Stimulated activated CD4-positive, alpha-beta T cell treated with anti-CD3 and anti-CD28 coated beads, Interleukin-12 subunit alpha, Interleukin-12 subunit beta, amount 100 ng/mL, for 4 hours (primary cell): ENCODE data around the gene MAGEC3.

ENCODE experiments used
- DNase-seq: peaks from one replicate; pipeline ENCODE4 v3.0.0-alpha.2; 2020

The MAGEC3 gene

GRCh38 chrX:141947350-141947749, 109.2 kb downstream of the MAGEC3 start:
- no peak for DNase-seq
